Endothelial cell of umbilical vein (primary cell): ENCODE data around the gene SETDB1. TPM values are rescaled to one million over a fixed set of nuclear protein-coding genes. Genes with fewer than 3 reads are reported as not detected.
"Not testable (repeated sequence)": the region's sequence is repeated elsewhere in the genome, so short reads cannot be mapped to it uniquely, and the experiment has no call there.

Experiments used
- BruUV-seq: library from RNA; stranded (reverse); fragments of 400-500 nt; replicated peaks from 2 replicates; lab custom pipeline; 2021; lab: Mats Ljungman, UMichigan
- CTCF ChIA-PET: fragments of 300-600, 350-600 bp; sonication (Branson Sonifier 250); formaldehyde crosslinking; loops from one replicate; lab custom pipeline; 2021; ENCODE audit warnings: antibody characterized with exemption, inconsistent platforms; lab: Charles Lee
- POLR2A ChIA-PET: fragments of 300-600, 350-600 bp; sonication (Branson Sonifier 250); formaldehyde crosslinking; loops from one replicate; lab custom pipeline; 2021; ENCODE audit warnings: antibody characterized with exemption, inconsistent platforms; lab: Charles Lee
- DNase-seq: peaks from one replicate; pipeline ENCODE4 v3.0.0-alpha.2; 2011; ENCODE audit warnings: low read depth, low spot score
- FAIRE-seq: peaks from 2 replicates; lab custom pipeline; 2011; peaks lifted over from hg19 to GRCh38; lab: Jason Lieb, UNC
- H2AFZ ChIP-seq: 2 replicates; pipeline ENCODE4 v1.6.0; 2012; ENCODE audit warnings: low read depth, low read length, control low read depth, inconsistent platforms
- H3K27ac ChIP-seq: 2 replicates; pipeline ENCODE4 v1.5.1; 2011; ENCODE audit warnings: low read depth, mild to moderate bottlenecking, control low read depth, low read length, moderate library complexity; ENCODE audit not compliant: insufficient read depth
- H3K27me3 ChIP-seq, 2 experiments: 2 replicates each; pipeline versions ENCODE4 v1.6.0 to v1.6.1; 2011; ENCODE audit warnings: low read length in 2 of 2, mixed read lengths in 1 of 2; ENCODE audit not compliant: control insufficient read depth in 2 of 2, insufficient read depth in 2 of 2
- H3K36me3 ChIP-seq, 2 experiments: 2 replicates in 1 of 2; 3 replicates in 1 of 2; pipeline ENCODE4 v1.5.1; 2011; ENCODE audit warnings: low read length in 2 of 2, mild to moderate bottlenecking in 1 of 2, moderate library complexity in 1 of 2; ENCODE audit not compliant: control insufficient read depth in 2 of 2, insufficient read depth in 2 of 2; ENCODE audit errors: extremely low read depth in 1 of 2
- H3K4me1 ChIP-seq: 3 replicates; pipeline ENCODE4 v1.5.1; 2011; ENCODE audit warnings: mild to moderate bottlenecking, low read length; ENCODE audit not compliant: control insufficient read depth, insufficient read depth; ENCODE audit errors: extremely low read depth
- H3K4me2 ChIP-seq: 2 replicates; pipeline ENCODE4 v1.6.1; 2011; ENCODE audit warnings: low read length, control low read depth, mixed read lengths; ENCODE audit not compliant: insufficient read depth
- H3K4me3 ChIP-seq, 3 experiments: fragments of 200-600 bp in 1 of 3; sonication (generic), shearing (Covaris generic) in 1 of 3; replicated peaks in 1 of 3; 2 replicates each; pipeline ENCODE4 v1.5.1; 2011 to 2016; ENCODE audit warnings: control low read depth in 3 of 3, low read length in 3 of 3, mild to moderate bottlenecking in 2 of 3, inconsistent platforms in 1 of 3, low read depth in 1 of 3, moderate library complexity in 1 of 3; ENCODE audit not compliant: insufficient read depth in 1 of 3
- H3K79me2 ChIP-seq: 2 replicates; pipeline ENCODE4 v1.6.0; 2012; ENCODE audit warnings: low read length, inconsistent platforms; ENCODE audit not compliant: control insufficient read depth, insufficient read depth
- H3K9ac ChIP-seq: replicated peaks from 2 replicates; pipeline ENCODE3; 2011; ENCODE audit warnings: low read length, control low read depth; ENCODE audit not compliant: insufficient read depth; ENCODE audit errors: extremely low read depth
- H3K9me1 ChIP-seq: replicated peaks from 3 replicates; pipeline ENCODE4 v1.6.0; 2011; ENCODE audit warnings: mild to moderate bottlenecking, low read length; ENCODE audit not compliant: control insufficient read depth, insufficient read depth; ENCODE audit errors: extremely low read depth
- H3K9me3 ChIP-seq: replicated peaks from 2 replicates; pipeline ENCODE4 v1.5.1; 2012; ENCODE audit warnings: low read length, inconsistent platforms; ENCODE audit not compliant: control insufficient read depth, insufficient read depth
- H4K20me1 ChIP-seq: replicated peaks from 2 replicates; pipeline ENCODE3; 2011; ENCODE audit warnings: mild to moderate bottlenecking, low read length; ENCODE audit not compliant: control insufficient read depth, insufficient read depth; ENCODE audit errors: extremely low read depth
- CTCF ChIP-seq, 2 donors: IDR thresholded peaks; 1 replicate in 1 of 2; 2 replicates in 1 of 2; pipeline ENCODE4 v1.5.1; 2011; ENCODE audit warnings: low read length in 2 of 2, mild to moderate bottlenecking in 2 of 2, moderate library complexity in 2 of 2, control low read depth in 1 of 2, inconsistent platforms in 1 of 2, low read depth in 1 of 2; ENCODE audit not compliant: insufficient read depth in 1 of 2; ENCODE audit errors: extremely low read depth in 1 of 2
- FOS ChIP-seq: IDR thresholded peaks from 2 replicates; pipeline ENCODE4 v1.6.1; 2011; ENCODE audit warnings: mild to moderate bottlenecking, low read length, moderate library complexity, borderline replicate concordance; ENCODE audit not compliant: insufficient read depth
- GATA2 ChIP-seq: IDR thresholded peaks from 2 replicates; pipeline ENCODE4 v1.7.0; 2011; ENCODE audit warnings: low read depth, mild to moderate bottlenecking, moderate library complexity, mixed read lengths, low read length; ENCODE audit not compliant: insufficient read length, insufficient read depth
- JUN ChIP-seq: IDR thresholded peaks from 2 replicates; pipeline ENCODE4 v1.6.1; 2011; ENCODE audit warnings: borderline replicate concordance, low read depth; ENCODE audit not compliant: insufficient read length, insufficient read depth
- POLR2A ChIP-seq: IDR thresholded peaks from 2 replicates; pipeline ENCODE4 v1.6.1; 2012; ENCODE audit warnings: low read depth, mild to moderate bottlenecking, control low read depth, low read length
- POLR2AphosphoS5 ChIP-seq: IDR thresholded peaks from 2 replicates; pipeline ENCODE4 v1.6.1; 2012; ENCODE audit warnings: low read depth, mild to moderate bottlenecking, control low read depth, low read length, moderate library complexity; ENCODE audit not compliant: insufficient read depth
- dilution Hi-C: fragments of 300-500 bp; cut with MboI; formaldehyde crosslinking; loops from one replicate; pipeline ENCODE4 v1.15.0; 2019; ENCODE audit warnings: low sequenced_read_pairs; ENCODE audit not compliant: extremely low pct_ligation_motif_present
- intact Hi-C: fragments of 100-400 bp; cut with micrococcal nuclease; formaldehyde crosslinking; loops from one replicate; pipeline ENCODE4 v1.10.0; 2022
- polyA plus RNA-seq, 4 experiments: library from polyadenylated mRNA; depleted of rRNA in 3 of 4; stranded (reverse) in 3 of 4; unstranded in 1 of 4; fragments of >200 nt; gene quantifications; 2 replicates each; pipeline versions ENCODE4 v1.2.1 to v1.2.3, GENCODE V29; 2011 to 2012; ENCODE audit warnings: missing spikeins in 1 of 4
- total RNA-seq: library from RNA; stranded (reverse); gene quantifications from 2 replicates; pipeline ENCODE4 v1.2.3, GENCODE V29; 2021

Gene SETDB1
- total and polyA plus RNA-seq, 2 donors (not counting 3 experiments of a cell fraction or from before 2014, with no cell fraction given): 25.3 to 49.2 TPM

DNA sequence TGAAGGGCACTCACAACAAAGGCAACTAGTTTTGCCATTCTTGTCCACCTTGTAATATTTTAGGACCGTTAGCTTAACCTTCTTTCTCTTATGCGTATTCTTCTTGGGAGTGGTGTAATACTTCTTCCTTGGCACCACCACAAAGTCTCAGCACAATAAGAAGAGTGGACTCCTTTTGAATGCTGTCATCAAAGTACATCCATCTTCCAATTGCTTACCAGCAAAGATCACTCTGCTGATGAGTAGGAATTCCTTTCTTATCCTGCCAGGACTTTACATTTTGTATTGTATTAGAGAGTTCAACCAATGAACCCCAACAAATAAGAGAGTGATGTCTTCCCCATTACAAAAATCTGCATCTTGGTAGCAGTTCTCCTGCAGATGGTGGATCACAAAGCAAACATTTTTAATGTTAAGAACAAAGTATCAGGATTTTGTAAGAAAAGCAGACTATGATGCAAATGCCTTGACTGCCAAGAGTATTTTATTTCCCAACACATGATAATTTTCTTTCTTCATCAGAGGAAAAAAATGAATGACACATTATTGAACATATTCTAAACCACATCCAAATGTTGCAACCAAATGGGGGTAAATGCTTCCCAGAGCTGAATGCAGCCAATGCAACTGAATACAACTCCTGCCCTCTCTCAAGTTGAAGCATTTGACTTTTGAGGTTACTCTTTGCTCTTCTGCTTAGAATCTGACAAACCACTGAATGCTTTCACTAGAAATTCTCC lies 44.7 kb upstream of the SETDB1 start:
- Histone ChIP-seq H3K9ac (no peak overlapping the region), H3K9me3 (no peaks in the 10 kb centered on the region), H3K9me1 (no peaks in the 10 kb centered on the region), H2AFZ (no peak overlapping the region), H3K4me1 (no peaks in the 10 kb centered on the region), H3K4me3 (no peak overlapping the region), H3K36me3 (no peaks in the 10 kb centered on the region), H3K27ac (no peak overlapping the region), H3K27me3 (peaks cover 0 to 3% of the 10 kb centered on the region in 2 experiments), H3K79me2 (no peaks in the 10 kb centered on the region), H4K20me1 (no peaks in the 10 kb centered on the region), H3K4me2 (no peak overlapping the region)
- TF ChIP-seq JUN (no peak), CTCF (IDR thresholded peaks at IDR 0.05; ENCODE audit: extremely low read depth in 1 of 2, insufficient read depth in 1 of 2, low read depth in 1 of 2, low read length in 2 of 2) (no peak), GATA2 (no peak), POLR2A (no peak), FOS (no peak), POLR2AphosphoS5 (no peak)
- dilution Hi-C loops: no loop called here
- DNase-seq (no peak), FAIRE-seq (no peak)
- BruUV-seq: no TSS peak
- ChIA-PET CTCF (no interaction called here), POLR2A (no interaction called here)
- intact Hi-C loops: no loop called here

DNA sequence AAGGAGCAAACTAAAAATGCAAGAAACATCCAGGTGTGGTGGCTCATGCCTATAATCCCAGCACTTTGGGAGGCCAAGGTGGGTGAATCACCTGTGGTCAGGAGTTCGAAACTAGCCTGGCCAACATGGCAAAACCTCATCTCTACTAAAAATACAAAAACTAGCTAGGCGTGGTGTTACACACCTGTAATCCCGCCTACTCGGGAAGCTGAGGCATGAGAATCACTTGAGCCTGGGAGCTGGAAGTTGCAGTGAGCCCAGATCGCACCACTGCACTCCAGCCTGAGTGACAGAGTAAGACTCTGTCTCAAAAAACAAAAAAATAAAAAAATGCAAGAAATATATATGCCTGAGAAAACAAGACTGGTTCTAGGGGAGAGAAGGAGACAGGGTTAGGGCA lies 43.0 kb upstream of the SETDB1 start:
- POLR2A ChIA-PET, BruUV-seq: not testable (repeated sequence)

More for the DNA sequence above, 43.0 kb upstream of the SETDB1 start:
- intact Hi-C loops, FAIRE-seq, H3K36me3 ChIP-seq, H3K4me3 ChIP-seq, H3K4me2 ChIP-seq, H3K9ac ChIP-seq, H3K4me1 ChIP-seq, H3K9me1 ChIP-seq, H3K79me2 ChIP-seq, H3K27ac ChIP-seq, H3K27me3 ChIP-seq, dilution Hi-C loops, H3K9me3 ChIP-seq, H4K20me1 ChIP-seq, CTCF ChIA-PET, H2AFZ ChIP-seq, DNase-seq: not testable (repeated sequence)
